Erythroblast (primary cell): ENCODE data around the gene SPACA7.

Experiments
- GATA1 ChIP-seq: IDR thresholded peaks from 2 replicates; pipeline ENCODE4 v1.6.1; 2011; ENCODE audit warnings: low read depth, mild to moderate bottlenecking, control low read depth, low read length, moderate library complexity
- POLR2A ChIP-seq: IDR thresholded peaks from 2 replicates; pipeline ENCODE4 v1.6.1; 2011; ENCODE audit warnings: mild to moderate bottlenecking, low read length

GRCh38 chr13:112328936-112329335, 47.2 kb upstream of the SPACA7 start:
- no peak for TF ChIP-seq POLR2A
- TF ChIP-seq GATA1 = no peak
